Measurements from ENCODE around the gene CTNNB1. TPM values are rescaled to one million over a fixed set of nuclear protein-coding genes. Genes with fewer than 3 reads are reported as not detected.

The CTNNB1 gene
- total and polyA plus RNA-seq, 2 experiments from 2014 or later, result 89.4 to 566 TPM

- H3F3A ChIP-seq (replicated peaks; ENCODE audit: low read depth), result no peaks in the 10 kb centered on the region
- Mint-ChIP-seq H3K9me3 (peaks cover 21% of the 10 kb centered on the region), H3K4me3 (no peak overlapping the region), H3K36me3 (ENCODE audit: low read depth) (peaks cover 20% of the 10 kb centered on the region), H3K27me3 (ENCODE audit: insufficient read depth, low read depth, poor library complexity) (peaks cover 2% of the 10 kb centered on the region), H3K27ac (no peak overlapping the region), H3K4me1 (no peaks in the 10 kb centered on the region)
- no peaks in the 10 kb centered on the region for H3K27me3 ChIP-seq (ENCODE audit: insufficient read depth)
- H3K79me2 ChIP-seq (replicated peaks; ENCODE audit: insufficient read depth), result no peaks in the 10 kb centered on the region
- H3K9me2 ChIP-seq (ENCODE audit: insufficient read depth), result 0 out of 2 replicates have a peak, but pooled peaks cover 6% of the 10 kb centered on the region
- no peak overlapping the region for H3K27ac ChIP-seq (ENCODE audit: low read depth)
- no peaks in the 10 kb centered on the region for H3K4me1 ChIP-seq (ENCODE audit: insufficient read depth)
- TF ChIP-seq CREB1 (CRISPR knock-in tag; IDR thresholded peaks at IDR 0.05; ENCODE audit: low read depth), result no peak
- TF ChIP-seq CTCF (conservative IDR thresholded peaks at IDR 0.05; ENCODE audit: low read depth in 2 of 2), result no peak
- no peak for TF ChIP-seq POLR2AphosphoS5 (IDR thresholded peaks at IDR 0.05; ENCODE audit: low read depth)
- no peak for TF ChIP-seq STAT1 (IDR thresholded peaks at IDR 0.05; ENCODE audit: unreplicated experiment)
- no peak for TF ChIP-seq ZNF114 (CRISPR knock-in tag; IDR thresholded peaks at IDR 0.05)
- TF ChIP-seq REST (IDR thresholded peaks at IDR 0.05; ENCODE audit: unreplicated experiment), result no peak
- no peak for TF ChIP-seq JUNB (IDR thresholded peaks at IDR 0.05; ENCODE audit: unreplicated experiment)
- no peak for TF ChIP-seq ZNF462 (CRISPR knock-in tag; IDR thresholded peaks at IDR 0.05)
- TF ChIP-seq ETS1 (IDR thresholded peaks at IDR 0.05), result no peak
- TF ChIP-seq ZNF331 (CRISPR knock-in tag; IDR thresholded peaks at IDR 0.05; ENCODE audit: low read depth), result no peak
- TF ChIP-seq EZH2 (IDR thresholded peaks at IDR 0.05; ENCODE audit: low read depth, unreplicated experiment), result no peak
- no peak for TF ChIP-seq NANOG (IDR thresholded peaks at IDR 0.05; ENCODE audit: borderline replicate concordance)
- TF ChIP-seq EZH2phosphoT487 (IDR thresholded peaks at IDR 0.05; ENCODE audit: unreplicated experiment), result no peak
- no peaks in the 10 kb centered on the region for H4K20me1 ChIP-seq (replicated peaks; ENCODE audit: insufficient read depth)
- H3K4me3 ChIP-seq, result no peak overlapping the region
- no peak overlapping the region for H3K4me2 ChIP-seq
- H3K36me3 ChIP-seq (ENCODE audit: insufficient read depth), result no peaks in the 10 kb centered on the region
- ATAC-seq (no peak), DNase-seq (ENCODE audit: low spot score) (no peak)
- no peak overlapping the region for H2AFZ ChIP-seq
These were observed 68.8 kb downstream of the CTNNB1 start for GRCh38 chr3:41267975-41268640.
